ENCODE measurements around the gene HSPB6. TPM values are rescaled to one million over a fixed set of nuclear protein-coding genes. Genes with fewer than 3 reads are reported as not detected.

Gene HSPB6
- total RNA-seq, 3 donors from 2014 or later: 3.9 to 122 (median 22.9) TPM

DNA sequence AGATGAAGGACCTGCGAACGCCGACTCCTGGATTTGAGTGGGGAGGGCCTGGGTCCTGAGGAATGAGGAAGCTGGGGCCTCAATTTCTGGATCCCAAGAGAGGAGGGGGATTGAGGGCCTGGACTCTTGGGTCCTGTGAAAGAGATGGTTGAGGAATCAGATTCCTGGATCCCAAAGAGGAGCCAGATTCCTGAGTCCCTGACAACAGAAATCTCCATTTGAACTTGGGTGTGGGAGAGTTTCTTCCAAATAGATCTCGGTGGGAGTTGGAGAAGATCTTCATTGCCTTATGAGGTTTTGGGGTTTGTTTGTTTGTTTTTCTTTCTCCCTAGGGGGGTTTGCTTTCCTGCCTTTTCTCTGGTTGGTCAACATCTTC, 10.8 kb downstream of the HSPB6 start:
- intact Hi-C loops (cut with DNase I, micrococcal nuclease): no loop called here
- no peak for ATAC-seq
- Histone ChIP-seq H3K9me3 (no peaks in the 10 kb centered on the region), H3K4me3 (peak overlapping the region; percentile 80), H3K36me3 (ENCODE audit: low read depth) (no peaks in the 10 kb centered on the region), H3K4me1 (ENCODE audit: low read depth) (peaks cover 28% of the 10 kb centered on the region)
- no peak for DNase-seq
- TF ChIP-seq, protein P1, sequence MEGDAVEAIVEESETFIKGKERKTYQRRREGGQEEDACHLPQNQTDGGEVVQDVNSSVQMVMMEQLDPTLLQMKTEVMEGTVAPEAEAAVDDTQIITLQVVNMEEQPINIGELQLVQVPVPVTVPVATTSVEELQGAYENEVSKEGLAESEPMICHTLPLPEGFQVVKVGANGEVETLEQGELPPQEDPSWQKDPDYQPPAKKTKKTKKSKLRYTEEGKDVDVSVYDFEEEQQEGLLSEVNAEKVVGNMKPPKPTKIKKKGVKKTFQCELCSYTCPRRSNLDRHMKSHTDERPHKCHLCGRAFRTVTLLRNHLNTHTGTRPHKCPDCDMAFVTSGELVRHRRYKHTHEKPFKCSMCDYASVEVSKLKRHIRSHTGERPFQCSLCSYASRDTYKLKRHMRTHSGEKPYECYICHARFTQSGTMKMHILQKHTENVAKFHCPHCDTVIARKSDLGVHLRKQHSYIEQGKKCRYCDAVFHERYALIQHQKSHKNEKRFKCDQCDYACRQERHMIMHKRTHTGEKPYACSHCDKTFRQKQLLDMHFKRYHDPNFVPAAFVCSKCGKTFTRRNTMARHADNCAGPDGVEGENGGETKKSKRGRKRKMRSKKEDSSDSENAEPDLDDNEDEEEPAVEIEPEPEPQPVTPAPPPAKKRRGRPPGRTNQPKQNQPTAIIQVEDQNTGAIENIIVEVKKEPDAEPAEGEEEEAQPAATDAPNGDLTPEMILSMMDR (IDR thresholded peaks at IDR 0.05): no peak

DNA sequence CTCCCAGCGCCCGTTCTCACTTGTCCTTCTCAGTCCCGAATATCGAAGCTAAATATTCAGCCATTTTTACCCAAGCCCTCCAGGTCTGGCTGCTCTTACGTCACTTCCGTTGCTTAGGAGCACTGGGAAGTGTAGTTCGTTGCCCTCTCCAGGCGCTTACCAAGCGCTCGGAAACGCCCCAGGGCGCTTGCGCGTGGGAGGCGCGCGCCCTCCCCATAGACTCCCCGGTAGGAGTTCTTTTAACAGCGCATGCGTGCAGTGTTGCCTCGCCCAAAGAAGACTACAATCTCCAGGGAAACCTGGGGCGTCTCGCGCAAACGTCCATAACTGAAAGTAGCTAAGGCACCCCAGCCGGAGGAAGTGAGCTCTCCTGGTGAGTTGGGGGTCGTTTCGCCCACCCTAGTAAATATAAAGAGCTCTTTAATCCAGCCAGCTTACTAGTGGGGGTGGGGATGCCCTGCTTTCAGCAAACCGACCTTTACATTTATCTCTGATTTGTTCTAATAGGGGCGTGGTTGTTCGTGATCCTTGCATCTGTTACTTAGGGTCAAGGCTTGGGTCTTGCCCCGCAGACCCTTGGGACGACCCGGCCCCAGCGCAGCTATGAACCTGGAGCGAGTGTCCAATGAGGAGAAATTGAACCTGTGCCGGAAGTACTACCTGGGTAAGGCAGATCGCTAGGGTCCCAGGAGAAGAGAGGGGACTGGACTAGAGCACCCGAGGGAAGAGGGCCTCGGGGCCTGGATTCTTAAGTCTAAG, 11.3 kb downstream of the HSPB6 start, which contains the start of the genes PSENEN and U2AF1L4:
PSENEN (plus strand) TSS at position 324 of the 759 bp plus-strand sequence; CDS start at position 604, 280 bp downstream.
U2AF1L4 (minus strand) TSS at position 91 of the 759 bp plus-strand sequence; CDS start at position 64, 27 bp downstream.
- DNase-seq (peak; percentile 96 to 99 (median 96)), ATAC-seq (peak; percentile 77)
- H3K4me1 ChIP-seq (ENCODE audit: low read depth): peaks cover 28% of the 10 kb centered on the region
- no peaks in the 10 kb centered on the region for H3K36me3 ChIP-seq (ENCODE audit: low read depth)
- H3K4me3 ChIP-seq: peak within 1 kb of the TSS; percentile 80
- TF ChIP-seq, protein P1 (IDR thresholded peaks at IDR 0.05): no peak
- no peaks in the 10 kb centered on the region for H3K9me3 ChIP-seq
- intact Hi-C loops (cut with DNase I, micrococcal nuclease): no loop called here

DNA sequence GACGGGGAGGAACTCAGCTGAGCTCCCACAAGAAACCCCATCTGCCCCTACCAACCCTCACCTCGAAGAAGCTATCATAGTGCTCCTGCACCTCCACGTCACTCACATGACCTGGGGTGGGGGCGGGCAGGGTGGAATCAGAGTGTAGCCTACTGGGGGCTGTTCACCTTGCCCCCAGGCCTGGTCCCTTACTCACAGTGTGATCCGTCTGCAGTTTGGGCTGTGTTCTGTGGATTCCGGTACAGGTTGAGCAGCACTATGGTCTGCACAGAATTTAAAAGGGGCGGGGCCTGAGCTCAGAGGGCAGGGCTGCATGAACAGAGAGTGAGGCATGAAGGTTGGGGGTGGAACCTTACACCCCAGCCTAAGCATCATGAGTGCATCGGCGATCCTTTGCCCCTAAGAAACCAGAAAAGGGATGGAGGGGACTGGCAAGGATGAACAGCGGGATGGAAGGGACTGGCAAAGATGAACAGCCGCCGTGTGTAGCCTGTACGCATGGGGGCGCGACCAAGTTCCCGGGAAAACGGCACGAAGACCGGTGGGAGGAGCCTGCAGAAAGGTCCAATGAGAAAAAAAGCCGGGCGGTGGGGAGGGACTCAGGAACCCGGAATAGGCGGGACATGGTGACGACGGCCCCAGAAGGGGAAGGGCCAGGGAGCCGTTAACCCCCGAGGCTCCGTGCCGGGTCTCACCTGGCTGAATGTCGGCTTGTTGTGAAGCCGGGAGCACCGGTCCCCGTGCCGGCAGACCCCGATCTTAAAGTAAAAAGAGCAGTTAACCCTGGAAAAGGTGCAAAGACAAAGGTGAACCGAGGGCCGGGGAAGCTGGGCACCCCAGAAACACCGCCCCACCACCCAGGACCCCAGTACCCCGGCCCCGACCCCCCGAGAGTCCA, 12.2 kb downstream of the HSPB6 start:
- no peaks in the 10 kb centered on the region for H3K36me3 ChIP-seq (ENCODE audit: low read depth)
- TF ChIP-seq, protein P1 (IDR thresholded peaks at IDR 0.05): peak; percentile 10
- H3K9me3 ChIP-seq: no peaks in the 10 kb centered on the region
- intact Hi-C loops (cut with DNase I, micrococcal nuclease): no loop called here
- H3K4me3 ChIP-seq: peak overlapping the region; percentile 80
- DNase-seq: peak; percentile 94 to 98 (median 97)
- H3K4me1 ChIP-seq (ENCODE audit: low read depth): peaks cover 30% of the 10 kb centered on the region
- ATAC-seq: peak; percentile 74

DNA sequence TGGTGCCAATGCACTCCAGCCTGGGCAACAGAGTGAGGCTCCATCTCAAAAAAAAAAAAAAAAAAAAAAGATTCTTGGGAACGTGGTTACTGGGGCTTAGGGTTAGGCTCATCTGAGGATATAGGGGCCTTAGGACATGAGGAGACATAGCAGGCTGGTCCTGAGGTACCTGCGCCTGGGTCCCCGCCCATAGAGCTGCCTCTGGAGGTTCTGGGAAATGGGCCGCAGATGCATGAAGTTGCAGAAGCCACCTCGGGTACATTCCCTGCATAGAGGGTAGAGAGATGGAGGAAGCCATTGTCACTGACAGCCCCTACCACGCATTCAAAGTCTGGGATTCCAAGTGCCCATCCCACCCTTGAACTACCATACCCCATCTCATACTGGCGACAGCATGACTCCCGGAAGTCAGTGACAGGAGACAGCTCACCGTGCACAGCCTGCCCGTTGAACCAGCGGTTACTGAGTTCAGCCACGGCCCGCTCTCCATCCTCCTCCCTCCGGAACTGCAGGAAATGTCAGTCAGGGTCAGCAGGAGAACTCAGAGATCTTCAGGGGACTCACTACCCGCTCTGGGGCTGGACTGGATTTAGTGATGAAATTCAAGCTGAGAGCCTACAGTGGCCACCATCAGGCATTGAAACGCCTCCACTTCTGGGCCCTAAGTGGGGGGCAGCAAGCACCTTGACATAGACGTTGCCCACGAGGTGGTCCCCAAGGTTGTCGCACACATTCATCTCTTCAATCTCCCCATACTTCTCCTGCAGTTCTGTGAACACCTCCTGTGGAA, 13.0 kb downstream of the HSPB6 start:
- H3K4me3 ChIP-seq: no peak overlapping the region
- TF ChIP-seq, protein P1 (IDR thresholded peaks at IDR 0.05): no peak
- intact Hi-C loops (cut with DNase I, micrococcal nuclease): no loop called here
- ATAC-seq: no peak
- peaks cover 26% of the 10 kb centered on the region for H3K4me1 ChIP-seq (ENCODE audit: low read depth)
- no peaks in the 10 kb centered on the region for H3K9me3 ChIP-seq
- H3K36me3 ChIP-seq (ENCODE audit: low read depth): no peaks in the 10 kb centered on the region
- no peak for DNase-seq

DNA sequence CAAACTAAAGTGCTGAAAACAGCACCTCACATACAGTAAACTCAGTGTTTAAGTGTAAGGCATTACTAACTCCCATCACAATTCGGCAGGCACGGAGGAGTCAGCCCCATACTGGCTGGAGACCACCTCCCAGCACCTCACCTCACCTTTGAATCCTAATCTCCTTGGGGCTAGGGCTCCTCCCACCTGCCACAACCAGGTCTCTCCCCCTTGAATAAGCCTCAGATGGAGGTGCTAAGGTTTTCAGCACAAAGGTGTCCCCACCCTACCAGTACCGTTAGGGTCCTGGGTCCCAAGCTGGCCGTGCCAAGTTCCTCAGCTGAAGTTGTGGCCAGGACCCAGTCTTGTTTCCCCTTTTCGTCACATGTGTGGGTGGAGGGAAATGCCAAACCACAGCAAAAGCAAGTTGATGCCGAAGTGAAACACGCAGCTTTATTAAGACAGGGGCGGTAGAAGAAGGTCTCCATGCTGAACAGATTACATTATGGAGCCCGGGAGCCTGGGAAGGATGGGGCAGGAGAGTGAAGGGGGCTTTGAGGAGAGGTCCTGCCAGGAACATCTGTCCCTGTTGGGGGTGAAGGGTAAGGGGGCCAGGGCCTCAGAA, 14.6 kb downstream of the HSPB6 start, which contains the start of gene IGFLR1:
IGFLR1 (minus strand) TSS at position 332 of the 604 bp plus-strand sequence. CDS start 1,272 bp downstream, outside the sequence.
- intact Hi-C loops (cut with DNase I, micrococcal nuclease): no loop called here
- H3K36me3 ChIP-seq (ENCODE audit: low read depth): peaks cover under 1% of the 10 kb centered on the region
- peaks cover 26% of the 10 kb centered on the region for H3K4me1 ChIP-seq (ENCODE audit: low read depth)

More for the DNA sequence above, 14.6 kb downstream of the HSPB6 start, which contains the start of gene IGFLR1:
- DNase-seq (peak in 1 of 3 donors; percentile 60), ATAC-seq (no peak)
- TF ChIP-seq, protein P1 (IDR thresholded peaks at IDR 0.05): no peak
- Histone ChIP-seq H3K9me3 (no peaks in the 10 kb centered on the region), H3K4me3 (no peak within 1 kb of the TSS)
